Neural crest cell (in vitro differentiated cells): ENCODE data around the gene DCDC2C. TPM values are rescaled to one million over a fixed set of nuclear protein-coding genes. Genes with fewer than 3 reads are reported as not detected.

ENCODE experiments used
- DNase-seq: peaks from one replicate; pipeline ENCODE4 v3.0.0; 2021; ENCODE audit warnings: low read depth, mixed read lengths, low spot score
- H3K27ac Mint-ChIP-seq: one replicate; pipeline ENCODE4 v1.8.0; 2021; ENCODE audit warnings: mild to moderate bottlenecking, mixed read lengths; ENCODE audit not compliant: unreplicated experiment
- H3K27me3 Mint-ChIP-seq: 2 replicates; pipeline ENCODE4 v1.8.0; 2021; ENCODE audit warnings: low read depth, mild to moderate bottlenecking, mixed read lengths
- H3K36me3 Mint-ChIP-seq: 2 replicates; pipeline ENCODE4 v1.8.0; 2021; ENCODE audit warnings: low read depth, mild to moderate bottlenecking, mixed read lengths
- H3K4me1 Mint-ChIP-seq: 2 replicates; pipeline ENCODE4 v1.8.0; 2021; ENCODE audit warnings: mixed read lengths
- H3K4me3 Mint-ChIP-seq: one replicate; pipeline ENCODE4 v1.8.0; 2021; ENCODE audit warnings: mild to moderate bottlenecking, mixed read lengths
- H3K9me3 Mint-ChIP-seq: 2 replicates; pipeline ENCODE4 v1.8.0; 2021; ENCODE audit warnings: mixed read lengths
- CTCF ChIP-seq: fragments of 200-600 bp; sonication (generic); conservative IDR thresholded peaks from 2 replicates; pipeline ENCODE4 v1.5.0; 2021; ENCODE audit warnings: antibody characterized with exemption, mild to moderate bottlenecking
- total RNA-seq: library from RNA; stranded (reverse); gene quantifications from 2 replicates; pipeline ENCODE4 v1.2.1, GENCODE V29; 2021

Gene DCDC2C
- total RNA-seq, 1 donor from 2014 or later, result not detected

DNA sequence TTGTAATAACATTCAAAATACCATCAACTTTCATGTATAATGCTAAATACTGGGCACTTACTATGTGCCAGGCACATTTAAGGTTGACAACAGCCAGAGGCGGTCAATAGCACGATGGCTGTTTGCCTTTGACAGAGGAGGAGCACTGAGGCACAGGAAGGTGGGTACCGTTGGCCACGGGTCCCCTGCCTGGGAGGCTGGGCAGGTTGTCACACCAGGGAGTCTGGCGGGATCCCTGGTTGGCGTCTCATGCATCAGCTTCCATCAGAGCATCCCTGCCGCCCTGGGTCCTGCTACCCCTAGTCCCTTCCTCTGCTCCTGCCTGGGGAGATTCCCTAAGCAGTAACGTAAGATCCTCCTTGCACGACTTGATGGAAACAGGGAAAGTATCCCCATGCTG lies 25.9 kb upstream of the DCDC2C start:
- DNase-seq, result no peak
- Mint-ChIP-seq H3K4me3 (no peak overlapping the region), H3K4me1 (no peaks in the 10 kb centered on the region), H3K36me3 (no peaks in the 10 kb centered on the region), H3K9me3 (no peaks in the 10 kb centered on the region), H3K27ac (no peak overlapping the region), H3K27me3 (no peaks in the 10 kb centered on the region)
- TF ChIP-seq CTCF, result no peak

DNA sequence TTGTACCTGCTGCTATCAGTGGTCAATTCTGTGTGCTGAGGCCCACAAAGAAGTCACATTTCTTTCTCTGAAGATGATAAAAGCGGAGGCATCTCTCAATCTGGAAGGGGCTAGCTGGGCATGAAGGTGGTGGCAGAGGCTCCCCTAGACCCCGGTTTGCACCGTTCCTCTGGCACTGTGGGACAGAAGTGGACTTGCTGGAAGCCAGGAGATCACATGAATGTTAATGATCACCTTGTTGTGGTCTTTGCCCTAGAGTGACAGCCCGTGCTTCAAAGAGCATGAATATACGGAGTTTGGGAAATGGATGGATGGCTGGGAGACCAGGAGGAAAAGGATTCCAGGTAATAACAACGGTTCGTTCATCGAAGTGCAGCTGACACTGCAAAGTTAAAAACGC lies 25.2 kb upstream of the DCDC2C start:
- no peak for DNase-seq
- no peaks in the 10 kb centered on the region for H3K4me1 Mint-ChIP-seq
- H3K9me3 Mint-ChIP-seq, result no peaks in the 10 kb centered on the region
- H3K27ac Mint-ChIP-seq, result no peak overlapping the region
- TF ChIP-seq CTCF, result no peak
- H3K27me3 Mint-ChIP-seq, result no peaks in the 10 kb centered on the region
- H3K36me3 Mint-ChIP-seq, result no peaks in the 10 kb centered on the region
- no peak overlapping the region for H3K4me3 Mint-ChIP-seq

GRCh38 chr2:3679180-3679579 lies 24.2 kb upstream of the DCDC2C start:
- TF ChIP-seq CTCF, result no peak
- H3K4me1 Mint-ChIP-seq, result no peaks in the 10 kb centered on the region
- no peaks in the 10 kb centered on the region for H3K27me3 Mint-ChIP-seq
- no peak overlapping the region for H3K27ac Mint-ChIP-seq
- no peak overlapping the region for H3K4me3 Mint-ChIP-seq
- no peaks in the 10 kb centered on the region for H3K36me3 Mint-ChIP-seq
- no peaks in the 10 kb centered on the region for H3K9me3 Mint-ChIP-seq
- no peak for DNase-seq

GRCh38 chr2:3679616-3680393 lies 23.6 kb upstream of the DCDC2C start:
- Mint-ChIP-seq H3K27me3 (no peaks in the 10 kb centered on the region), H3K4me3 (no peak overlapping the region), H3K9me3 (no peaks in the 10 kb centered on the region), H3K36me3 (no peaks in the 10 kb centered on the region), H3K27ac (no peak overlapping the region), H3K4me1 (no peaks in the 10 kb centered on the region)
- no peak for TF ChIP-seq CTCF
- DNase-seq, result no peak

DNA sequence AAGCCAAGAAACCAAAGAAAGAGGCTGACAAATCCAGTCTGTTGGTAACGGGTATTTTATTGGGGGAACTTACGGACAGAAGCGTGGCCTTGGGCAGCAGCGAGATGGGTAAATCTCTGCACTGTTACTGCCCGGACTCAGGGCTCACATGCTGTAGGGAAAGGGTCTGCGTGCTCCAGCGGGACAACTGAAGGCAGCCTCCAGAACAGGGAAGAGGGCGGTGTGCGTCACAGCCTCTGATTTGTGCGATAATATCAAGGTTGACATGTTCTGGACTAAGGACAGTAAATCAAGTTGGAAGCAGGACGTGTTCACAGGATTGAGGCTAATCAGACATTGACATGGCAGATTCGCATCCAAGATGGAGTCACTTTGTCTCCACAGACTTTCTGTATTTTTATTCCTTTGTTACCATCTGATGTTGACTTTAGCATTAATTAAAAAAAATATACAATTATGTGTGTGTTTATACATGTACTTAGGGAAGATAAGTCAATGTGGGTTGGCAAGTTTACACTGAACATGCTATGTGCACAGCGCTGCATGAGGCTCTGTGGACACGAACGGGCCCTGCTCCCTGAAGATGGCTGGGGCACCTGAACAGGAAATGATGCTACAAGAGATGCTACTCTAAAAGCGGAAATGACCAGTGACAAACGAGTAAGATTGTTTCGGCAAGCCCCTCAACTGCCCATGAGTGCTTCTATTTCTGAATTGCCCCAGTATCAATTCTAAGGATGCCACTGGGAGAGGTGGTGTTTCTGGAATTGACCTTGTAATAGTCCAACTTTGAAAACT lies 22.6 kb upstream of the DCDC2C start:
- no peaks in the 10 kb centered on the region for H3K4me1 Mint-ChIP-seq
- TF ChIP-seq CTCF, result no peak
- no peaks in the 10 kb centered on the region for H3K9me3 Mint-ChIP-seq
- no peaks in the 10 kb centered on the region for H3K36me3 Mint-ChIP-seq
- H3K27ac Mint-ChIP-seq, result no peak overlapping the region
- no peak overlapping the region for H3K4me3 Mint-ChIP-seq
- H3K27me3 Mint-ChIP-seq, result peaks cover 2% of the 10 kb centered on the region
- no peak for DNase-seq
